OCI-LY3 (cell line): ENCODE measurements around the gene GPR65.

Source experiments
- H2AFZ ChIP-seq: fragments of 200-600, 300-600 bp; shearing (Covaris generic); 2 replicates; pipeline ENCODE4 v1.6.0; 2014; ENCODE audit warnings: antibody characterized with exemption, low read depth, low read length
- H3K27ac ChIP-seq: fragments of 200-600, 300-600 bp; sonication (generic); 2 replicates; pipeline ENCODE4 v1.5.1; 2014; ENCODE audit warnings: mild to moderate bottlenecking, low read length, moderate library complexity, mixed read lengths
- H3K27me3 ChIP-seq: fragments of 200-600, 300-600 bp; sonication (generic); 2 replicates; pipeline ENCODE4 v1.6.1; 2014; ENCODE audit warnings: low read depth, low read length, mixed read lengths
- H3K36me3 ChIP-seq: fragments of 200-600, 300-600 bp; sonication (generic); replicated peaks from 2 replicates; pipeline ENCODE3; 2014; ENCODE audit warnings: low read depth, low read length, mixed read lengths
- H3K4me1 ChIP-seq: fragments of 300-600, 200-600 bp; sonication (generic); 2 replicates; pipeline ENCODE4 v1.6.1; 2014; ENCODE audit warnings: low read length, mixed read lengths
- H3K4me2 ChIP-seq: fragments of 200-600, 300-600 bp; sonication (generic); 2 replicates; pipeline ENCODE4 v1.6.1; 2014; ENCODE audit warnings: low read length, mixed read lengths
- H3K4me3 ChIP-seq: fragments of 300-600, 200-600 bp; sonication (generic); 2 replicates; pipeline ENCODE4 v1.5.1; 2014; ENCODE audit warnings: antibody characterized with exemption, mild to moderate bottlenecking, low read length, moderate library complexity
- H3K79me2 ChIP-seq: fragments of 300-600, 200-600 bp; shearing (Covaris generic); 2 replicates; pipeline ENCODE4 v1.6.1; 2014; ENCODE audit warnings: mild to moderate bottlenecking, low read length, mixed read lengths
- H3K9ac ChIP-seq: fragments of 300-600, 200-600 bp; shearing (Covaris generic); 2 replicates; pipeline ENCODE4 v1.6.0; 2014; ENCODE audit warnings: mild to moderate bottlenecking, low read length, moderate library complexity
- H3K9me3 ChIP-seq: fragments of 200-600, 300-600 bp; shearing (Covaris generic); 2 replicates; pipeline ENCODE4 v1.6.1; 2014; ENCODE audit warnings: low read length, mixed read lengths; ENCODE audit not compliant: insufficient read depth
- H4K20me1 ChIP-seq: fragments of 200-600, 300-600 bp; sonication (generic); 2 replicates; pipeline ENCODE4 v1.6.1; 2016; ENCODE audit warnings: low read length, mixed read lengths; ENCODE audit not compliant: insufficient read depth
- EZH2phosphoT487 ChIP-seq: fragments of 200-600 bp; shearing (Covaris generic); IDR thresholded peaks from 2 replicates; pipeline ENCODE4 v1.6.1; 2018; ENCODE audit warnings: antibody characterized with exemption, mixed run types, low read depth
- TF ChIP-seq, protein P1 (sequence below): fragments of 200-600, 300-600 bp; sonication (generic); IDR thresholded peaks from 2 replicates; pipeline ENCODE4 v1.5.1; 2014; ENCODE audit warnings: antibody characterized with exemption, low read length, low read depth

Gene GPR65

DNA sequence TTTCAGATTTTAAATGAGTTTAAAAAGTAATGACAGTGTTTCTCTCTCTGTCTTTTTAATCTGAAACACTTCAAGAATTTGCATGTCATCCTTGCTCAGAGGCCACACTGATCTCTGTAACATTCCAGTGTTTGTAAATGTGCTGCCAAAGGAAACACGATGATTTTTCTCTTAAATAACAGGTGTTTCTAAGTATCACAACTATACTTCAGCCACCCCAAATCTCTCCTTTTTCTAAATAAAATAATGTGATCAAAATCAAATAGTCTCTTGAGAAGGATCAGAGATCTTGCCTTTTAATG, 8.7 kb upstream of the GPR65 start:
- no peaks in the 10 kb centered on the region for H4K20me1 ChIP-seq
- no peaks in the 10 kb centered on the region for H3K27me3 ChIP-seq
- H3K27ac ChIP-seq: no peak overlapping the region
- H3K79me2 ChIP-seq: no peaks in the 10 kb centered on the region
- no peak for TF ChIP-seq EZH2phosphoT487
- TF ChIP-seq, protein P1, sequence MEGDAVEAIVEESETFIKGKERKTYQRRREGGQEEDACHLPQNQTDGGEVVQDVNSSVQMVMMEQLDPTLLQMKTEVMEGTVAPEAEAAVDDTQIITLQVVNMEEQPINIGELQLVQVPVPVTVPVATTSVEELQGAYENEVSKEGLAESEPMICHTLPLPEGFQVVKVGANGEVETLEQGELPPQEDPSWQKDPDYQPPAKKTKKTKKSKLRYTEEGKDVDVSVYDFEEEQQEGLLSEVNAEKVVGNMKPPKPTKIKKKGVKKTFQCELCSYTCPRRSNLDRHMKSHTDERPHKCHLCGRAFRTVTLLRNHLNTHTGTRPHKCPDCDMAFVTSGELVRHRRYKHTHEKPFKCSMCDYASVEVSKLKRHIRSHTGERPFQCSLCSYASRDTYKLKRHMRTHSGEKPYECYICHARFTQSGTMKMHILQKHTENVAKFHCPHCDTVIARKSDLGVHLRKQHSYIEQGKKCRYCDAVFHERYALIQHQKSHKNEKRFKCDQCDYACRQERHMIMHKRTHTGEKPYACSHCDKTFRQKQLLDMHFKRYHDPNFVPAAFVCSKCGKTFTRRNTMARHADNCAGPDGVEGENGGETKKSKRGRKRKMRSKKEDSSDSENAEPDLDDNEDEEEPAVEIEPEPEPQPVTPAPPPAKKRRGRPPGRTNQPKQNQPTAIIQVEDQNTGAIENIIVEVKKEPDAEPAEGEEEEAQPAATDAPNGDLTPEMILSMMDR: no peak
- no peak overlapping the region for H2AFZ ChIP-seq
- no peak overlapping the region for H3K4me2 ChIP-seq
- no peak overlapping the region for H3K9ac ChIP-seq
- peaks cover 2% of the 10 kb centered on the region for H3K36me3 ChIP-seq
- H3K9me3 ChIP-seq: no peaks in the 10 kb centered on the region
- peaks cover 25% of the 10 kb centered on the region for H3K4me1 ChIP-seq
- no peak overlapping the region for H3K4me3 ChIP-seq

DNA sequence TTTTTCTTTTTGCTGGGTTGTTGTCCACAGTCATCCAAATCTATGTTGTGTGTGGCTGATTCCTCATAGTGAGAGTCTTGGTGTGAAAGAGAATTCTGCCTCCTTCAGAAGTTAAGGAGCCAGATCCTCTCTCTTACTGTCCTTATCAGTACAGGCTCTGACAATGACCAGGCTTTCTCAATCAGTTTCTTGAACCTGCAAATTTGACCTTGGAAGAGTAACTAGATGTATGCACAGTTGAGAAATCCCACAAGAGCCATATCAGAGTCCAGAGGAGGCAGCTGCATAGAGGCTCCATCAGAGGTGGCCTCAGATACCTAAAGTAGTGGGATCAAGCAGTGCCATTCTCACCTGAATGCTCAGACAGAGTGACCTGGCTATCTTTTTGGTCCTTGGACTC, 6.5 kb upstream of the GPR65 start:
- no peaks in the 10 kb centered on the region for H3K9me3 ChIP-seq
- H3K9ac ChIP-seq: no peak overlapping the region

DNA sequence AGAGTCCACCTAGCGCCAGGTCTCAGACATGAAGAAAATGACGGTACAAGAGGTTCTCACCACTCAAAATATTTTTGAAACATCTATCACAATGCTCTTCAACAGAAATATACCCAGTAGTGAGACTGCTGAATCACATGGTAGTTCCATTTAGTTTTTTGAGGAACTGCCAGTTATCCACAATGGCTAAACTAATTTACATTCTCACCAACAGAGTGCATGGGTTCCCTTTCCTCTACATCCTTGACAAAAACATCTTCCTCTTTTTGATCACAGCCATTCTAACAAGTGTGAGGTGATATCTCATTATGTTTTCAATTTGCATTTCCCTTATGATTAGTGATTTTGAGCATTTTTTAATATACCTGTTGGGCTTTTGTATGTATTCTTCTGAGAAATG, 5.7 kb upstream of the GPR65 start:
- Histone ChIP-seq H3K27ac (no peak overlapping the region), H3K27me3 (no peaks in the 10 kb centered on the region), H2AFZ (no peak overlapping the region), H3K79me2 (no peaks in the 10 kb centered on the region), H3K36me3 (peaks cover 2% of the 10 kb centered on the region), H4K20me1 (no peaks in the 10 kb centered on the region), H3K4me2 (no peak overlapping the region), H3K9me3 (no peaks in the 10 kb centered on the region), H3K4me1 (peaks cover 29% of the 10 kb centered on the region), H3K4me3 (no peak overlapping the region), H3K9ac (no peak overlapping the region)
- TF ChIP-seq EZH2phosphoT487: no peak
- TF ChIP-seq, protein P1: no peak

More for the DNA sequence above, 6.5 kb upstream of the GPR65 start:
- no peak for TF ChIP-seq EZH2phosphoT487
- TF ChIP-seq, protein P1: no peak
- peaks cover 2% of the 10 kb centered on the region for H3K36me3 ChIP-seq
- H3K4me2 ChIP-seq: no peak overlapping the region
- H2AFZ ChIP-seq: no peak overlapping the region
- H3K79me2 ChIP-seq: no peaks in the 10 kb centered on the region
- peaks cover 31% of the 10 kb centered on the region for H3K4me1 ChIP-seq
- H3K27ac ChIP-seq: no peak overlapping the region
- no peaks in the 10 kb centered on the region for H4K20me1 ChIP-seq
- no peaks in the 10 kb centered on the region for H3K27me3 ChIP-seq
- no peak overlapping the region for H3K4me3 ChIP-seq

DNA sequence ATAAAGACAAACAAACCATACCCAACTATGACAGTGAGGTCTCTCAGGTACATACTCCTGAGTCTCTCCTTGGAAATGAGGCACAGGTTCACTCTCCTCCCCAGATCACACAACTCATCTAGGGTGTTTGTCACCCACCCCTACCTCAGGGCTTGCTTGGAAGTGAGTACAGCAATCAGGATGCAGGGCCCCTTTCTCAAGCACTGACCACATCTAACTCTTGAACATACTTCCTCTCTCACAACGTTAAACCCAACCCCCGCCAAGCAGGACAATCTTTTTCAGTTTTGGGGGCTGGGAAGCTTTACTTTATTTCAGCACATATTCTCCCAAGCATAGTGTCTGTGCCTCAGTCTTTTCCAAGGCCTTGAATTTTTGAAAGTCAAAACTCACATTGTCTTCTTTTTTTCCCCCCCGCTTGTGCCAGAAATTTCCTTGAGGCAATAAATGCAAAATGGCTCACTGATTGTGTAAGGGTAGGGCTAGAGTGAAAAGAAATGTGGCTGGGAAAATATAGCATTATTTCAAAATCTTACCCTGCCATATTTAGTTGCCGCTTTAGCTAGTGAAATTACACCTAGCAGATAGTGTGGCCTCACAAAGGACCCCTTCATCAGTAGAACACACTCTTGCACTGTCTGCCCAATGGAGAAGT, 2.4 kb upstream of the GPR65 start:
- Histone ChIP-seq H4K20me1 (no peaks in the 10 kb centered on the region), H3K9ac (no peak overlapping the region), H3K27ac (no peak overlapping the region), H2AFZ (peak overlapping the region; percentile 14; the same call in 1 of the 2 replicates), H3K36me3 (no peaks in the 10 kb centered on the region), H3K9me3 (no peaks in the 10 kb centered on the region), H3K79me2 (0 out of 2 replicates have a peak, but pooled peaks cover 4% of the 10 kb centered on the region), H3K4me1 (peaks cover 44% of the 10 kb centered on the region), H3K27me3 (no peaks in the 10 kb centered on the region), H3K4me3 (no peak overlapping the region), H3K4me2 (peak overlapping the region; percentile 18)
- TF ChIP-seq, protein P1: no peak
- TF ChIP-seq EZH2phosphoT487: no peak
